Measurements from ENCODE around the gene KIF6.

Gene KIF6

DNA sequence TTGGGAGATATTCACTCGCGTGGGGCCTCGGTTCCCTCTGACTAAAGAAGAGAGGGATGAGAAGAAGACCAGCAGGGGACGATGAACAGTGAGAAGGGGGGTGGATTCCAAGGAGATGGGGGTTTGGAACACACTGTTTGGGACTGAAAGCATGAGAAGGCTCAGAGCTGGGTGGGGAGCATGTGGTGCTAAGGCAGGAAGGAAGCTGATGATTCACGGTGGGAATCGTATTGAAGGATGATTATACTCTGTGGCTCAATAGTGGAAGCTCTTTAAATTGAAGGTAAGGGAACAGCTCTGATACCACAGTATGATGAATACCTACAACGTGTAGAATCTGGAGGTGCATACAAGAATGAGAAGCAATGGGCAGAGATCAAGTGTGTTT lies 285.2 kb downstream of the KIF6 start:
- no peak for FAIRE-seq

DNA sequence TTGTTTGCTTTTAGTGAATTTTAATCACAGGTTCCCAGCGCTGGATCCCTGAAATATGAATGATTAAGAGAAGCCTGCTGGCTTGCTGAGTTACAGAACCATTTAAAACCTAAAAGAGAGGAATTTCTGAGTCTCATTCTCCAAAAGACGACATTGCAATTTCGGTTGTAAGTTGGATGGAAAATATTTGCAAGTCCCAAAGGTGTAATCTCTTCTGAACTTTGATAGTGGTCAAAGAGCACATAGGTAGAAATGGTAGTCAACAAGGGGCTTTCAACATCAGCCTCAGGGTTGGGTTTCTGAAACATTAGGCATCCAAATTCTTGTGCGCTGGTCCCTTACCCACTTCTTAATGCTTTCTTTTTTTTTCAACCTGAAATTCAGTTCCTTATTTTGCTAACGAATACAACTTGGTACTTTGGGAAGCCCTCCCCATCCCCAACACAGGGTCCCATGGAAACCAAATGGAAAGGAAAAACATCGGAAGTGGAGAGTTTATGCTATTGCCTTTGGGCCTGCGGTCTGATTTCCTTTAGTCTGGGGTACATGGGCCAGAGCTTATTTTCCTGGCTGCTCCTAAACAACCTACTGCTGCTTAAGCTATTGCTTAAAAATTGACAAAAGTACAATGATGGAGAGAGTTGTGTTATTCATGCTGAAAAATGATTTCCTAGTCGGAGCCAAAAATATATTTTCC lies 285.7 kb downstream of the KIF6 start:
- FAIRE-seq = no peak

DNA sequence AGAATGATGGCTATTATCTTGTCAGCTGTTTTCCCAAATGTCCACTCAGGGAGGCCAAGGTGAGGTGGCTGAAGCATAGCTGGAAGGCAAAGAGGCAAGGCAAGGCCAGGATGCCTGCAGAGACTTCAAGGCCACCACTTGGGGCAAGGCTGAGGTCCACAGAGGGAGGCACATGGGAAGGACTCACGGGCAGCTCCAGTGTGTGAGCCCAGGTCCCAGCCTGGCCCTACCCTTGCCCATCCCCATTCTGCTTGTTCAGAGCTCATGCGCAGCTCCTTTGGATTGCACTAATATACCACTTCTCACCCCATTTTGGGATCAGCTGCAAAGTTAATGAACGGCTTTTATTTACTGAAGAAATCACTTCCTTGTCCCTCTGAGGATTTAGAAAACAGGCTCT lies 291.6 kb downstream of the KIF6 start:
- no peak for FAIRE-seq

DNA sequence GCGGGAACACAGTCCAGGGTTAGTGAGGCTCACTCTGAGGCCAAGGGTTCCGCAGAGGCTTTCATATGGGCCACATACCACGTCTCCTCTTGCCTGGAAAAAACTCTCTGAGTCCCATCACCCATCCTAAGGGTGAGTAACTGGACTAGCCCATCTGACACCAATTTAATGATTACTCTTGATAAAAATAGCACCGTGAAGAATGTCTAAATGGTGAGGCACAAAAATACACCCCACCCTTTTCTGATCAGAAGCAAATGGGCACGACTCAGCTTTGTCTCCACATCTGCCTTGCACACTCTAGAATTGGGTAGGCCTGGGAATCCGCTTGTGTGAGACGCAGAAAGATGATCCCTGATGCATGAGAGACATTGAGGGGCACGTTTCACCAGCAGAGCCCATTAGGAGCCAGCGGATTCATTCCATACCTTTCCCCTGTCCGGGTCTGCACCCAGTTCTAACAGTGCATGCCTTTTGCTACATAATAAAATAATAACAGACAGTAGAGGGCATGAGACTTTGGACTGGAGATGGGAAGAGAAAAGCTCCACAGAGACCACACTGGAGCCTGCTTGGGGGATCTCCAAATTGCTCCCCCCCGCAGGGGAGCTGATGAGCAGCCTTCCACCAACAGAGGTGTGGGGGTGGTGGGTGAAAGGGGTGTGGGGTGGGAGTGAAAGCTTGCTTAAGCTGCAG lies 292.7 kb downstream of the KIF6 start:
- no peak for FAIRE-seq

DNA sequence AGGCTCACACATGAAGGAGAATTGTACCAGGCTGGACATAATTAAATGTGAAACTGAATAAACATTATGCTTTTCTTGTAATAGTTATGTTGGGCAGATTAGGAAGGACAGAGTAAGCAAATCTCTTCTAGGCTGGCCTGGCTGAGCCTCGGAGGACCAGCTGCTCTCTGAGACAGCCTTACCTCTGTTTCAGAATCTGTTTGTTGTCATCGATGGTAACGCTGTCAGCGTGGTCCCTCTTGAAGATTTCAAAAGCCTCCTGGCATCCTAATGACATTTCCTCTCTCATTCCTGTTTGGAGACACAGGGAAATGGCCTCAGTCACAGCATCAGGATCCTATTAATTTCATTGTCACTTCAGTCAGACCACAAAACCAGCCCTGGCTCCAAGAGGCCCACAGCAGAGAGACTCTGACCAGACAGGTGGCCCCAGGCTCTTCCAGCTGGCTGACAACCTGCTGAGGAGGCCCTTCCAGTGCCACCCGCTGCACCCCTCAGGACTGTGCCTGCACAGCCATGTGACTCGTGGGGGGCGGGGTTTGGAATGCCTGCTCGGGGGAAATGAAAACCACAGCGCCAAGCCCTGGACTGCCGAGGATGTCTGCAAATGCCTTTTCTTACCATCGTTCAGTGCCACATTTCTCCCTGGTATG lies 294.2 kb downstream of the KIF6 start:
- FAIRE-seq = no peak

DNA sequence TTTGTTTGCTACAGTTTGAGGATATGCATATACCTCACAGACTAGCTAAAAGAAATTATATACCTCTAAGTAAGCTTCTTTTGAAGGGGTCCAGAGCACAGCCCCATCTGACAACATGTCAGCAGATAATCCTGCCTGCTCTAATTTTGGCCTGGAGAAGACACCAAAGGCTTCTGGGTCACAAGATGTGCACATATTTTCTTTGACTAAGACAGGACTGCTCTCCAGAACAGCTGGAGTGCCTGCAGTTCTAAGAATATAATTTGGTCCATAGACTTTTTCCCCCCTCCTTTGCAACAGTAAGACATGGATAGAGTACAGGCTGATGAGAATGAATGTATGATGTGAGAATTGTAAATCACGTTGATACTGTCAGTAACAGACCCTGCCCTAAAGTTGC lies 294.8 kb downstream of the KIF6 start:
- FAIRE-seq = no peak

DNA sequence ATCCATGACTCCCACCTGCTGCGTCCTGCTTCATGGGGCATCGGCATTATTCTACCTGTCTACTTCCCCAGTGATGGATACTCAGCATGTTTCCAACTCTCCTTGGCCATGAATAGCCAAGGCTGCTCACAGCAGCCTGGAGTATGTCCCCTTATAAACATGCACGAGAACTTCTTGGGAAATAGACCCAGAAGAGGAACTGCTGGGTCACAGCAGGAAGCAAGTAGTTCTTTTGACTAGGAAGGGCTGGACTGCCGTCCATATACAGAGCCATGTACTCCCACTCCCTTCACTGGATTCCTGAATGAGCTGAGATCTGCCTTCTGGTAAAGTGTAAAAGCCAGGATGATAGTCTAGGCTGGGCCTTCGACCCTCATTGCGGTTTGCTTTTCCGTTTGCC lies 296.4 kb downstream of the KIF6 start:
- FAIRE-seq = no peak

DNA sequence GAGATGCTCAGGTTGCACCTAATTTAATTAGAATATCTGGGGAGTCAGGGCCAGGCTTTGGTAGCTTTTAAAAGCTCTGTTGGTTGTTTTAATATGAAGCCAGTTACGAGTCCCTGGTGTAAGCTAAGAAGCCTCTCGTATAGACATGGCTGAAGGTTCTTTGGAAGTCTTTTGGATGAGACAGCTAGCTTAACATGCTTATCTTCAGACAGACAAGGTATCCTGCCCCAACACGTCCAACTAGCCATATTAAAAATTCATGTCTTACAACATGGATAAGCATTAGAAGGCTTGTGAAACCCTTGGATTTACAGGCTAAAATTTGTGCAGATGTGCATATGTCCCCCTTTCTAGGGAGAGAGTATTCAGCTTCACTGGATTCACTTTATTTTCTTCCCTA lies 297.1 kb downstream of the KIF6 start:
- no peak for FAIRE-seq

DNA sequence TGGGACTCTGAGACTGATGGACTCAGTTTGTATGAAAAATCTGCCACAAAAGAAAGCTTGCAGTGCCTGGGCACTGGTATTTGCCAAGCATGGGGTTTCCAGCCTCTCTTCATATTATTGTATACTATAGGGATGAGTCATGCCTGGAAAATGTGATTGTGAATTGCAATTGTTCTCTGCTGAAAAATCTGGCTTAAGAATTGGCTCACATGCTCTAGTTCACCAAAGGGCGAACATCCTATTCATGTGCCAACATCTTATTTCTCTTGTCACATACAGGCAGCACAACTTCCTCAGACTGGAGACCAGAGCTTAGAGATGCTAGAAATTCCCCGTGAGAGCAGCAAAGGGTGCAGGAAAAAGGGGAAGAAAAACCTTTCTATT lies 299.1 kb downstream of the KIF6 start:
- FAIRE-seq = no peak

DNA sequence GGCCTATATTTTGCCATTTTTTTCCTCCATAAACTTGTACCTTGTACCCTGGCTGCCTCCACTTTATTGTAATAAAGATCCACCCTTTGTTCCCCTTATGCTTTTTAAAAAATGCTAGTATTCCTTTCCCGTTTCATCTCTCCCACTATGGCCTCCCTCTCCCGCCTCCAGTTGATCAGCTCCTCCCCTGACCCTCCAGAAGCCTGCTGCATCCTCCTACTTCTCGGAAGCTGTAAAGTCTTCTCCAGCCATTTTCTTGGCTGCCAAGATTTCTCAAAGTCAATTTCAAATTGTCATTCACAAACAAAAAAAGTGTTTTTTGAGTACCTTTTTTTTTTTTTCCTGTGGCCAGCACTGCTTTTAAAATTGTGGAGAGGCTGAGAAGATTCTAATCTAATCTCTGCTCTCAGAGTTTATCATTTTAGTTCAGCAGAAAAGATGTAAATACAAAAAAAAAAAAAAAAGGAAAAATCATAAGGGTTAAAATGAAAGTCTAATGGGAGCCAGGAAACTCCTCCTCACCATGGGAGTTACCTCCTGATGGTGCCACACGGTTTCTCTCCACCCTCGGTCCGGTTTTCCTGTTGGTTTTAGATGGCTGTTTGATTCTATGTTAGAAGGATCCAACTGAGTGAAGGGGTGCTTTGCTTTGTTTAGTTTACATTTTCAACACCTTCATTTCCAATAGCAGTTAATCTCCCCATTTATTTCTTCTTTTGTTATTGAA lies 299.7 kb downstream of the KIF6 start:
- FAIRE-seq = no peak

DNA sequence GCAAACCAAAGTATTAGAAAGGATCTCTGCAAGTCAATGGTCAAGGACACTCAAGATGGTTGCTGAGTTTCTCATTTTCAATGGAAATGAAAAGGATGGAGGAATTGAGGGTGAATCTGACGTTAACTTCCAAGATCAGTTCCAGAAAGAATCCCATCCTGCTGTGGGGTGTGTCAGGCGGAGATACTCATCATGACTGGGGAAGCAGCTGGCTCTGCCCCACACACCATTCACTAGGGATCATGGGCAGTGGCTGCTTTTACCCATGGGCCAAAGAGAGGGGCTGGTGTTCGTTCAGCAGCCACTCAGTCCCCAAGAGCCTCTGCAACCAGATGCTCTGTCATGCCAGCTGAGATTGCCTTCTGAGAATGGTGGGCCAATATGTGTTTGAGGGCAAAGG lies 300.4 kb downstream of the KIF6 start:
- FAIRE-seq = no peak

DNA sequence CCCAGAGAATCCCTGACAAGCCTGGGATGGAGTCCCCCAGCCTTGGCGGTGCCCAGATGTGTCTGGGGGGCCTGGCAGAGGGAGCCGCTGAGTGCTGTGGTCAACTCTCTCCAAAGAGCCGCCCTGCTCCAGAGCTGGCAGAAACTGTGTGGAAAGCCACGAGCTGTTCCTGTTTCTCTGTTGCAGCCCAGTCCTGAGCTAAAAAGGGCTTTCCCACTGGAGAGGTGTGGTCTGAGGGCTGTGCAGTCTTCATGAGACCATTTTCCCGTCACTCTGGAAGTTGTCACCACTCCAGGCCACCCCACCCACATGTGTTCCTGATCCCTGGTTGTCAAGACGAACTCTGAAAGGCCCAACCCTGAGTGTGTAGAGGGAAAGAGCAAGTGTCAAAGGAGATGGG lies 303.0 kb downstream of the KIF6 start:
- no peak for FAIRE-seq

DNA sequence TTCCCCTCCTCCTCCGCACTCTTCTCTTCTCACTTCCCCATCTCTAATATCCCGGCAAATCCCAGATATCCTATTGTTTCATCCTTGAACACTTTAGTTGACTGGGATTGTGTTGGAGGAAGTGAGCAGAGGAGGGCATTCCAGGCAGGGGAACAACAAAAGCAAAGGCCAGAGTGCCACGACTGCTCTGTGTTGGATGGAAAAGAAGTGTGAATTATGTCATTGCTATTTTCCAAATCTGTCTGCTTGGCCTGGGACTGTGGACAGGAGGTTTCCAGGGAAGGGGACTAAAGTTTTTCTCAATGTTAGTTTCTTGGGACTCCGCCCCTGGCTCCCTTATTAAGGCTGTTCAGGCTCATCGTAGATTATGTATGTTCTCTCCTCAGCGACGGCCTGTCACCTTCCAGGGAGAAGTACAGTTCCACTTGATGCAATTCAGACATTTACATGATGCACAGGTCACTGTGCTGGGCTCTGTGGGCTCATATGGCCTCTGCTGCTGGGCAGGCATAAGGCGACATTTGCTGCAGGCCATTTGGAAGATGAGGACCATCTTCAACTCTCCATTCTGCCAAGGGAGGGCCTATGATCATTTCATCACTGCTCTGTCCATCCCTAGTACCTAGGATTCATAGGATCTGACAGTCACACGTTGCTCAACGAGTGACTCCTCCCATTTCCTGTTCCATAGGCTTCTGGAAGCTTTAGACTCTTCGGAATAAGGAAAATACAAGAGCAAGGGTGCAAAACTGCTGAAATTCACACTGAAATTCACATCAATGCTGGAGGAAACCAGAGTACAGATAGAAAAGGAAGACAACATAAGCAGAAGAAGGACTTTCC lies 303.6 kb downstream of the KIF6 start:
- FAIRE-seq = no peak

DNA sequence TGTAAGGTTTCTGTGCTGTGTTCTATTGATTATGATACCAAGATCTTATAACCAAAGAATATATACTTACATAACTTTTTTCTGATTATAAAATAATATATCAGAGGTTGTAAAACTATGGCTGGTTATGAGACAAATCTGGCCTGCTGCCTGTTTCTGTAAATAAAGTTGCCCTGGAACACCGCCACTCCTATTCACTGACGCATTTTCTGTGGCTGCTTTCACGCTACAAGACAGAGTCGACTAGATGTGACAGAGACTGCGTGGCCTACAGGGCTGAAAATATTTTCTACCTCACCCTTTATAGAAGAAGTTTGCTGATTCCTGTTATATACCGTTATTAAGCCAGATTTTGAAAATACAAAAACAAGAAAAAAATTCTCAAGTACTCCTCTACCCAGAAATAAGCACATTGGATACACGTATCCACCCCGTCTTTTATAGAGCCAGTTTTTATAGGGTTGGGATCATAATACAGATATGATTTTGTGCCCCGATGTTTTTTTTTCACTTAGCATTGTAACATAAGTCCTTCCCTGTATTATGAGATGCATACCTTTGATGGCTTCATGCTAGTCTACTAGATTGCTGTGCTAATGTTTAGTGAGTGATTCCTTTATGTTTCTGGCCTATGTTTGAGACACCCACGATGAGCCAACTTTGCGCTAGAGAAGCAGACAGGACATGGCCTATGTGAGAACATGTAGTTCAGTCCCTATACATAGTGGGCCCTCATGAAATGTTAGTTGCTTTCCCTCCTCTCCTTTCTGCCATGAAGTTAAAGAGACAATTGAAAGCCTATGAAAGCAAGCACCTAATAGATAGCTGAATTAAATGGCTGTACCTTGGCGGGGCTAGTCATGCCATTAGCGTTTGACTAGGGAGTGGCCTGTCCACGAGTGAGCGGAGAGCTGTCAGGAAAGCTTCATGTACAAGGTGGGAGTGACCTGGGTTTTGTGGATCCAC lies 304.6 kb downstream of the KIF6 start:
- no peak for FAIRE-seq

DNA sequence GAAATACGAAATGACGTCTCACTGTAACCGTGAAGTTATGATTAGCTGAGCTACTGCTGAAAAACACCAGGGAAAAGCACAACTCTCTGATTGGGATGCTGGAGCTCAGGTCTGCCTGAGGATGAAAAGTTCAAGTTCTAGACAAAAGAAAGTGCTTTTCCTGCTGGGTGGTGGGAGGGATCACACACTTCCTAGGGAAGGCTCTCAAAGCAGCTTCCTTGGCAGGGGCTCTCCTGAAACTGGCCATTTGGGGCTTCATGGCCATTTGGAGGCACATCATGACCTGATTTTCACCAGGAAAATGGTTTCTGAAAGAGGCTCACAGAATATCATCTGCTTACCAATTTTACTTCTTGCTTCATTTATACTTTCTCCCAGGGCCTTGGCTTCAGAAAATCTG lies 305.6 kb downstream of the KIF6 start:
- FAIRE-seq = no peak

DNA sequence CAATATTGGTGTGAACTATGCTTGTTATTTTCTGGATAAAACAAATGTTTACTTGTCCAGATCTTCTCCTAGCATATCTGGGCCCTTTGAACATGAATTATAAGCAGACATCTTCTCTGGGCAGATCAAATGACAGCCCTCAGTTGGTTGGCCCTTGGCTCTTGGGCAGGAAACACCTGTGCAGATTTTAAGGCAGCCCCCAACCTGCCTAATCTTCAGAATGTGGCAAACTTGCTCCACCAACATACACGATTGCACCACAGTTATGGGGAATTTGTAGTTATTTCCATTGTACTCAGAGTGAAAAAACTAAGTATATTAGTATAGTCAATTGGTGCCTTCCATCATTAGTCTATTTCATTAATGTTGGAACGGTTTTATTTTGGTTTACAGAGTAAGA lies 307.8 kb downstream of the KIF6 start:
- no peak for FAIRE-seq

DNA sequence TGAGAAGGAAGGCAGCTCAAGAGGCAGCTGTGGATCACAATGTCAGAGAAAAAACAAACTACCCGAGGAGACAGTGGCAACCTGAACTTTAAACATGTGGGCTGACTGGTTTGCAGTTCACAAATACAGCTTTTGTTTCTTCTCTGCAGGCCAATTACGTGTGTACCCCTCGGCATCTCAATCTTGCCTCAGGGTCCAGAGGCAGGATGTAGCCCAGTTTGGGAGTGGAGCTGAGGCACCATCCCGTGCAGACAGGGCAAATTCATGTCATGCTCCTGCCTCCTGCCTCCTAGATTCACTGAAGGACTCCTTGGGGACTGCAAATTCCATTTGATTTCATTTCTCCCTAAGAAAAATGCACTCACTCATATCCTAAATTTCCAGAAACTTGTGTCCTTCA lies 308.5 kb downstream of the KIF6 start:
- no peak for FAIRE-seq

DNA sequence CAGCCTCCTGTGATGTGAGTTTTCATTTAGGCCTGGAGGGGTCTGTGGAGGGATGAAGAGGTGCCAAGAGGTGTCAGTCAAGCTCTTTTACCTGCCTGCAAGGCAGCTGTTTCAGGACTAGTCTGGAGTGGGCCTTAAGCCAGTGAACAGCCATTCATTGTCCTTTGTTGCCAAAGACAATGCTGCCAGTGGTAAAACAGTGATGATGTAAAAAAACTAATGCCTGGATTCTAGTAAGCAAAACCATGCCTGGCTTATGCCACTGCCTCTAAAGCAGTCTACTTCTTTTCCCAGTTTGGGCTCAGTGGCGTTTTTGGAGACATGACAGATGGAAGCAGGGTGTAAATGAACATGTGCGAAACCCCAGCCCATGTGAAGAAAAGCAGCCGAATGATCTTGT lies 309.2 kb downstream of the KIF6 start:
- no peak for FAIRE-seq

DNA sequence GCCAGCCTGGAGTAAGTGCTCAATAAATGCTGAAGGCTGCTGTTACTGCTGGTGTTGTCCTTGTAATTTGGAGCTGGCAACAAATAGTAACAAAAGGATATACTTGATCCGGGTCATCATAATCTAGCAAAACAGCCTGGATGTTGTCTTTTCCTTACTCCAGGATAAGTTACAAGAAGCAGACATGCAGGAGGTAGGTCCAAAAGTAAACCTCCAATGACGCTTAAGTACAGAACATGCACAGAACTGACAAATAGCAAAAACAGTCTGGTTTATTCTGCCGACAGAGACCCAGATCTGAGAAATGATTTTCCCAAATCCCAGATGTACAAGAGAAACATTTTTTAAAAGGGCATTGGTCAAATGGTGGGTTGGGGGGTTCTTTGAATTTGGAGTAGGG lies 309.7 kb downstream of the KIF6 start:
- FAIRE-seq = no peak

DNA sequence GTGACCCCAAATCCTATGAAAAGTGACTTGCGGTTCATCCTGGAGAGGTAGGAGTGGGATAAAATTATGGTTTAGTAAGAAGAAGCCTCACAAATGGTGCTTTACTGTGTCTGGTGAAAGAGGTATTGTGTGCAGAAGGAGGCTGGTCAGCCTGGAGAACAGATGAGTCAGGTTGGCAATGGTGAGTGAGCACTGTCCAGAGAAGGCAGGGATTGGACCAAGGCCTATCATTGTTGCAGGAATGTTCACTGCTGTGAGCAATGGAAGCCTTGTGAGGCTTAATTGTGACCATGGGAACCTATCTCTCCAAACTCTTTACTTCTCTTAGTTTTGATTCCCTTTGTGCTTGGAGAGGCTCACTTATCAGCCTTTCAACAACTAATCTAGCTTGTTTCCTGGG lies 313.7 kb downstream of the KIF6 start:
- no peak for FAIRE-seq

DNA sequence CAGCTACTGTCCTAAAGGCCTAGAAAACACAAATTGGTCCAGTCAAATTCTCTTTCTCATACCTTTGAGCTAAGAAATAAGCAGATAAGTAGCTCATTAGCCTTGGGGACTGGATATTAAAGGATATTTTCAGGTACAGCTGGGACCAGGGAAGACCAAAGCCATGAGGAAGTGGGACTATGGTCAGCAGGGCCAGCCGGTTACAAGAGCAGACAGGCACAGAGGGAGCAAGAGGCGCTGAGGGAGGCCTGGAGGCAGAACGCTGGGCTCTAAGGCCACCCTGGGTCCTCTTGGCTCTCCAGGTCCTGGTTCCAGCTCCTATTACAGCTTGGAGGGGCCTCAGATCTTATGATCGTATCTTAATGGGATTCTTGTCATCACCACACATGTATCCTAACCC lies 314.2 kb downstream of the KIF6 start:
- no peak for FAIRE-seq

DNA sequence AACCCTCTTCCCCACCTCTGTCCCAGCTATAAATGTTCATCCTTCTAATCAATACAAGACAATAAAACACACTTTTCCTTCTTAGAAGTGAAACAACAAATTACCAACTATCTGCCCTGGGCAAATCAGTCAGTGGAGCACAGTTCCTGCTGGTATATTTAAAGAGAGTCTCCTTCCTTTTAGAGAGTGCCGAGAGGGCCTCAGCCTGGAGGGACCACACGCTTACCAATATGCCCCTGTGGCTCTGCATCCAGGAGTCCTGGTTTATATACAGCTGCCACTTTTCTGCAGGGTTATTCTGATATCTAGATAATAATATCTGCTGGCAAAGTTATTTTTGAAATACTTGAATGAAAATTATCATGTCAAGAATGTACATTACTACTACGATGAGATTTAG lies 315.3 kb downstream of the KIF6 start:
- FAIRE-seq = no peak

All from TTC549 (cell line).